HEK293 (cell line): ENCODE results near the gene SNX33.

ENCODE experiments used
- GLIS1 ChIP-seq: fragments of 450-650 bp; formaldehyde crosslinking; IDR thresholded peaks from 2 replicates; pipeline ENCODE4 v1.5.1; 2016; ENCODE audit warnings: missing biosample characterization, missing genetic modification characterization
- HOXC10 ChIP-seq: sonication (generic); formaldehyde crosslinking; IDR thresholded peaks from 2 replicates; pipeline ENCODE4 v1.8.1; 2023; ENCODE audit warnings: mild to moderate bottlenecking, missing genetic modification reagents
- OVOL3 ChIP-seq: fragments of 450-650 bp; formaldehyde crosslinking; IDR thresholded peaks from 2 replicates; pipeline ENCODE4 v1.5.1; 2016; ENCODE audit warnings: missing biosample characterization, missing genetic modification characterization
- PATZ1 ChIP-seq: fragments of 450-650 bp; formaldehyde crosslinking; IDR thresholded peaks from 2 replicates; pipeline ENCODE4 v1.5.1; 2016; ENCODE audit warnings: missing biosample characterization, missing genetic modification characterization
- RBAK ChIP-seq: fragments of 450-650 bp; formaldehyde crosslinking; IDR thresholded peaks from 2 replicates; pipeline ENCODE4 v1.5.1; 2016; ENCODE audit warnings: missing biosample characterization, missing genetic modification characterization
- ZBTB17 ChIP-seq: fragments of 450-650 bp; formaldehyde crosslinking; IDR thresholded peaks from 2 replicates; pipeline ENCODE4 v1.5.1; 2016; ENCODE audit warnings: missing biosample characterization, missing genetic modification characterization
- ZBTB7A ChIP-seq: fragments of 450-650 bp; formaldehyde crosslinking; IDR thresholded peaks from 2 replicates; pipeline ENCODE4 v1.5.1; 2016; ENCODE audit warnings: low read depth, missing biosample characterization, missing genetic modification characterization
- ZFP3 ChIP-seq: fragments of 450-650 bp; formaldehyde crosslinking; IDR thresholded peaks from 2 replicates; pipeline ENCODE4 v1.5.1; 2016; ENCODE audit warnings: low read depth, missing biosample characterization, missing genetic modification characterization
- ZNF112 ChIP-seq: fragments of 450-650 bp; formaldehyde crosslinking; IDR thresholded peaks from 2 replicates; pipeline ENCODE4 v1.5.0; 2017; ENCODE audit warnings: missing biosample characterization, missing genetic modification characterization
- ZNF121 ChIP-seq: fragments of 450-650 bp; formaldehyde crosslinking; IDR thresholded peaks from 2 replicates; pipeline ENCODE4 v1.5.1; 2016; ENCODE audit warnings: missing biosample characterization, missing genetic modification characterization
- ZNF146 ChIP-seq: fragments of 450-650 bp; formaldehyde crosslinking; IDR thresholded peaks from 2 replicates; pipeline ENCODE4 v1.5.1; 2016; ENCODE audit warnings: missing biosample characterization, missing genetic modification characterization
- ZNF221 ChIP-seq: fragments of 450-650 bp; formaldehyde crosslinking; IDR thresholded peaks from 2 replicates; pipeline ENCODE4 v1.5.1; 2017; ENCODE audit warnings: missing biosample characterization, missing genetic modification characterization, borderline replicate concordance
- ZNF311 ChIP-seq: fragments of 450-650 bp; formaldehyde crosslinking; IDR thresholded peaks from 2 replicates; pipeline ENCODE4 v1.5.1; 2017; ENCODE audit warnings: missing biosample characterization, missing genetic modification characterization, borderline replicate concordance
- ZNF366 ChIP-seq: fragments of 450-650 bp; formaldehyde crosslinking; conservative IDR thresholded peaks from 2 replicates; pipeline ENCODE4 v1.5.1; 2016; ENCODE audit warnings: missing biosample characterization, missing genetic modification characterization
- ZNF398 ChIP-seq: fragments of 450-650 bp; formaldehyde crosslinking; IDR thresholded peaks from 2 replicates; pipeline ENCODE4 v1.5.1; 2017; ENCODE audit warnings: missing biosample characterization, missing genetic modification characterization
- ZNF48 ChIP-seq: fragments of 450-650 bp; formaldehyde crosslinking; IDR thresholded peaks from 2 replicates; pipeline ENCODE4 v1.5.1; 2016; ENCODE audit warnings: missing biosample characterization, missing genetic modification characterization
- ZNF530 ChIP-seq: fragments of 450-650 bp; formaldehyde crosslinking; IDR thresholded peaks from 2 replicates; pipeline ENCODE4 v1.5.1; 2016; ENCODE audit warnings: low read depth, missing biosample characterization, missing genetic modification characterization
- ZNF560 ChIP-seq: fragments of 450-650 bp; formaldehyde crosslinking; IDR thresholded peaks from 2 replicates; pipeline ENCODE4 v1.5.1; 2017; ENCODE audit warnings: missing biosample characterization, missing genetic modification characterization, borderline replicate concordance
- ZNF626 ChIP-seq: fragments of 450-650 bp; sonication (Bioruptor Pico); formaldehyde crosslinking; IDR thresholded peaks from 2 replicates; pipeline ENCODE4 v1.5.1; 2018; ENCODE audit warnings: missing biosample characterization, missing genetic modification characterization, inconsistent platforms
- ZNF768 ChIP-seq: fragments of 450-650 bp; formaldehyde crosslinking; IDR thresholded peaks from 2 replicates; pipeline ENCODE4 v1.5.1; 2018; ENCODE audit warnings: missing biosample characterization, mild to moderate bottlenecking, missing genetic modification characterization
- ZNF777 ChIP-seq: fragments of 450-650 bp; formaldehyde crosslinking; IDR thresholded peaks from 2 replicates; pipeline ENCODE4 v1.5.1; 2017; ENCODE audit warnings: missing biosample characterization, missing genetic modification characterization, borderline replicate concordance
- ZNF785 ChIP-seq: fragments of 450-650 bp; formaldehyde crosslinking; IDR thresholded peaks from 2 replicates; pipeline ENCODE4 v1.5.1; 2016; ENCODE audit warnings: missing biosample characterization, missing genetic modification characterization
- ZNF837 ChIP-seq: fragments of 450-650 bp; formaldehyde crosslinking; IDR thresholded peaks from 2 replicates; pipeline ENCODE4 v1.5.1; 2016; ENCODE audit warnings: missing biosample characterization, missing genetic modification characterization
- ZNF843 ChIP-seq: fragments of 450-650 bp; formaldehyde crosslinking; IDR thresholded peaks from 2 replicates; pipeline ENCODE4 v1.5.1; 2016; ENCODE audit warnings: missing biosample characterization, missing genetic modification characterization
- ZSCAN23 ChIP-seq: fragments of 450-650 bp; formaldehyde crosslinking; IDR thresholded peaks from 2 replicates; pipeline ENCODE4 v1.5.1; 2016; ENCODE audit warnings: missing biosample characterization, missing genetic modification characterization
- TF ChIP-seq, protein P1 (sequence below): fragments of 450-650 bp; formaldehyde crosslinking; IDR thresholded peaks from 2 replicates; pipeline ENCODE4 v1.5.1; 2016; ENCODE audit warnings: missing biosample characterization, missing genetic modification characterization
- TF ChIP-seq, protein P2 (sequence below): fragments of 450-650 bp; formaldehyde crosslinking; IDR thresholded peaks from 2 replicates; pipeline ENCODE4 v1.5.1; 2016; ENCODE audit warnings: missing biosample characterization, missing genetic modification characterization
- TF ChIP-seq, protein P3 (sequence below): IDR thresholded peaks from 2 replicates; pipeline ENCODE4 v1.6.1; 2011; ENCODE audit warnings: mild to moderate bottlenecking, low read depth, low read length, borderline replicate concordance
- TF ChIP-seq, protein P4 (sequence below): fragments of 450-650 bp; formaldehyde crosslinking; IDR thresholded peaks from 2 replicates; pipeline ENCODE4 v1.5.1; 2016; ENCODE audit warnings: missing biosample characterization, missing genetic modification characterization

The SNX33 gene

DNA sequence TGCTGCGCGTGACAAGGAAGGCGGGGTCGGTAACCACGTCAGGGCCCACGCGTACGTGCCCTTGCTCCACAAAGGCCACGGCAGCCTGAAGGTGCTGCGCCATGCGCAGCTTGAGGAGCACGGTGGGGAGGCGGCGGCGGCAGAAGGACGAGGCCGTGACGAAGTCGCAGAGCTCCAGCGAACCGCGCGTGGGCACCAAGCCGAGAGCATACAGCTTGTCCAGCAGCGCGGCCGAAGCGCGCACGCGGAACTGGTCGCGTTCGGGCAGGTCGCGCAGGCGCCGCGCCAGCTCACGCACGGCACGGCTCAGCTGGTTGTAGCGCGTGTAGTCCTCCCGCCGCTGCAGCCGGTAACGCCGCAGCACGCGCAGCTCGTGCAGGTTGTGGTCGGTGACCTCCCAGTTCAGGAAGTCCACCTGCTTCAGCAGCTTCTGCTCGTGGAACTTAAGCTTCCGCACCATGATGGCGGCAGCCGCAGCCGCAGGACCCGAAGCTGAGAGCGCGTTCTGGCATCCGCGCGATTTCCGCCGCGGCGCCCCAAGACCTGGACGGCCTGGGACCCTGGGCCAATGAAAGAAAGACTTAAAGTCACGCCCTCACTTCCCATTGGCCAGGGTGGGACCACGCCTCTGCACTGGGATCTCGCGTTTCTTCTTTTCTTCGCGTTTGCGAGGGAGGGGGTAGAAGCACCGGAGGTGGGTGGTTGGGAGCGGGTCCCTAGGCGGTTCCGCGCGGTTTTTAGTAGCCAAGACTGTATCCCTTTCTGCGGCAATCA, 7.8 kb upstream of the SNX33 start, which contains the start of gene IMP3 (continued):
- TF ChIP-seq PATZ1 (tag by site-specific recombination) (peak; percentile 93; the same call in 1 of the 2 replicates), ZFP3 (no peak), GLIS1 (tag by site-specific recombination) (no peak; the same call in 1 of the 2 replicates), ZBTB17 (tag by site-specific recombination) (peak; percentile 90), ZNF311 (tag by site-specific recombination) (no peak), ZNF777 (tag by site-specific recombination) (no peak), OVOL3 (tag by site-specific recombination) (peak; percentile 35; the same call in 1 of the 2 replicates), HOXC10 (CRISPR knock-in tag) (no peak), ZNF112 (tag by site-specific recombination) (no peak), ZNF146 (tag by site-specific recombination) (peak; percentile 63), ZNF398 (tag by site-specific recombination) (peak; percentile 81), ZNF221 (tag by site-specific recombination) (no peak), ZNF626 (tag by site-specific recombination) (no peak), ZNF530 (no peak), ZSCAN23 (tag by site-specific recombination) (no peak), ZNF785 (peak; percentile 78; the same call in 1 of the 2 replicates), ZNF48 (no peak), ZNF560 (tag by site-specific recombination) (no peak), ZNF121 (tag by site-specific recombination) (peak; percentile 78; the same call in 1 of the 2 replicates), ZNF768 (tag by site-specific recombination) (no peak), ZNF837 (tag by site-specific recombination) (0 out of 2 replicates have a peak, but pooled peaks have one; percentile 50), ZNF366 (tag by site-specific recombination) (peak; percentile 93), RBAK (tag by site-specific recombination) (no peak), ZNF843 (peak; percentile 77), ZBTB7A (tag by site-specific recombination) (peak; percentile 70; the same call in 1 of the 2 replicates)
- TF ChIP-seq, protein P1, sequence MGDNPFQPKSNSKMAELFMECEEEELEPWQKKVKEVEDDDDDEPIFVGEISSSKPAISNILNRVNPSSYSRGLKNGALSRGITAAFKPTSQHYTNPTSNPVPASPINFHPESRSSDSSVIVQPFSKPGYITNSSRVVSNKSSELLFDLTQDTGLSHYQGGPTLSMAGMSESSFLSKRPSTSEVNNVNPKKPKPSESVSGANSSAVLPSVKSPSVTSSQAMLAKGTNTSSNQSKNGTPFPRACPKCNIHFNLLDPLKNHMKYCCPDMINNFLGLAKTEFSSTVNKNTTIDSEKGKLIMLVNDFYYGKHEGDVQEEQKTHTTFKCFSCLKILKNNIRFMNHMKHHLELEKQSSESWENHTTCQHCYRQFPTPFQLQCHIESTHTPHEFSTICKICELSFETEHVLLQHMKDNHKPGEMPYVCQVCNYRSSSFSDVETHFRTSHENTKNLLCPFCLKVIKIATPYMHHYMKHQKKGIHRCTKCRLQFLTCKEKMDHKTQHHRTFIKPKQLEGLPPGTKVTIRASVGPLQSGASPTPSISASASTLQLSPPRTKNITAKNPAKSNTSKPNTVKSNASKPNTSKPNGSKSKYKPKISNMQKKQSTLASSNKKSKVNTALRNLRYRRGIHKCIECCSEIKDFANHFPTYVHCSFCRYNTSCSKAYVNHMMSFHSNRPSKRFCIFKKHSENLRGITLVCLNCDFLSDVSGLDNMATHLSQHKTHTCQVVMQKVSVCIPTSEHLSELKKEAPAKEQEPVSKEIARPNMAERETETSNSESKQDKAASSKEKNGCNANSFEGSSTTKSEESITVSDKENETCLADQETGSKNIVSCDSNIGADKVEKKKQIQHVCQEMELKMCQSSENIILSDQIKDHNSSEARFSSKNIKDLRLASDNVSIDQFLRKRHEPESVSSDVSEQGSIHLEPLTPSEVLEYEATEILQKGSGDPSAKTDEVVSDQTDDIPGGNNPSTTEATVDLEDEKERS: no peak
- TF ChIP-seq, protein P2, sequence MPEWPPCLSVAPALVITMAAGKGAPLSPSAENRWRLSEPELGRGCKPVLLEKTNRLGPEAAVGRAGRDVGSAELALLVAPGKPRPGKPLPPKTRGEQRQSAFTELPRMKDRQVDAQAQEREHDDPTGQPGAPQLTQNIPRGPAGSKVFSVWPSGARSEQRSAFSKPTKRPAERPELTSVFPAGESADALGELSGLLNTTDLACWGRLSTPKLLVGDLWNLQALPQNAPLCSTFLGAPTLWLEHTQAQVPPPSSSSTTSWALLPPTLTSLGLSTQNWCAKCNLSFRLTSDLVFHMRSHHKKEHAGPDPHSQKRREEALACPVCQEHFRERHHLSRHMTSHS: no peak
- TF ChIP-seq, protein P3, sequence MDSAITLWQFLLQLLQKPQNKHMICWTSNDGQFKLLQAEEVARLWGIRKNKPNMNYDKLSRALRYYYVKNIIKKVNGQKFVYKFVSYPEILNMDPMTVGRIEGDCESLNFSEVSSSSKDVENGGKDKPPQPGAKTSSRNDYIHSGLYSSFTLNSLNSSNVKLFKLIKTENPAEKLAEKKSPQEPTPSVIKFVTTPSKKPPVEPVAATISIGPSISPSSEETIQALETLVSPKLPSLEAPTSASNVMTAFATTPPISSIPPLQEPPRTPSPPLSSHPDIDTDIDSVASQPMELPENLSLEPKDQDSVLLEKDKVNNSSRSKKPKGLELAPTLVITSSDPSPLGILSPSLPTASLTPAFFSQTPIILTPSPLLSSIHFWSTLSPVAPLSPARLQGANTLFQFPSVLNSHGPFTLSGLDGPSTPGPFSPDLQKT: peak; percentile 79; the same call in 1 of the 2 replicates
- TF ChIP-seq, protein P4, sequence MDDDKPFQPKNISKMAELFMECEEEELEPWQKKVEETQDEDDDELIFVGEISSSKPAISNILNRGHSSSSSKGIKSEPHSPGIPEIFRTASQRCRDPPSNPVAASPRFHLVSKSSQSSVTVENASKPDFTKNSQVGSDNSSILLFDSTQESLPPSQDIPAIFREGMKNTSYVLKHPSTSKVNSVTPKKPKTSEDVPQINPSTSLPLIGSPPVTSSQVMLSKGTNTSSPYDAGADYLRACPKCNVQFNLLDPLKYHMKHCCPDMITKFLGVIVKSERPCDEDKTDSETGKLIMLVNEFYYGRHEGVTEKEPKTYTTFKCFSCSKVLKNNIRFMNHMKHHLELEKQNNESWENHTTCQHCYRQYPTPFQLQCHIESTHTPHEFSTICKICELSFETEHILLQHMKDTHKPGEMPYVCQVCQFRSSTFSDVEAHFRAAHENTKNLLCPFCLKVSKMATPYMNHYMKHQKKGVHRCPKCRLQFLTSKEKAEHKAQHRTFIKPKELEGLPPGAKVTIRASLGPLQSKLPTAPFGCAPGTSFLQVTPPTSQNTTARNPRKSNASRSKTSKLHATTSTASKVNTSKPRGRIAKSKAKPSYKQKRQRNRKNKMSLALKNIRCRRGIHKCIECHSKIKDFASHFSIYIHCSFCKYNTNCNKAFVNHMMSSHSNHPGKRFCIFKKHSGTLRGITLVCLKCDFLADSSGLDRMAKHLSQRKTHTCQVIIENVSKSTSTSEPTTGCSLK: no peak
